Smooth muscle cell (in vitro differentiated cells): ENCODE results near the gene PLPPR2. TPM values are rescaled to one million over a fixed set of nuclear protein-coding genes. Genes with fewer than 3 reads are reported as not detected.
A peak's percentile ranks its signal among the peaks of the same experiment; 100 is the strongest.

Experiments
- DNase-seq: peaks from one replicate; lab custom pipeline; 2025; ENCODE audit not compliant: unreplicated experiment; lab: John Stamatoyannopoulos, UW
- H2AFZ ChIP-seq: fragments of 200-600 bp; sonication (generic); 2 replicates; pipeline ENCODE4 v1.6.0; 2016; ENCODE audit warnings: antibody characterized with exemption, low read depth, mild to moderate bottlenecking
- H3F3A ChIP-seq: fragments of 200-600 bp; sonication (generic); 2 replicates; pipeline ENCODE4 v1.6.0; 2017; ENCODE audit warnings: antibody characterized with exemption, low read depth
- H3K27ac ChIP-seq: fragments of 200-600 bp; sonication (generic); 2 replicates; pipeline ENCODE4 v1.5.1; 2016; ENCODE audit warnings: low read depth, mild to moderate bottlenecking
- H3K27me3 ChIP-seq: fragments of 200-600 bp; sonication (generic); 2 replicates; pipeline ENCODE4 v1.6.1; 2016; ENCODE audit warnings: low read depth, mild to moderate bottlenecking
- H3K36me3 ChIP-seq: fragments of 200-600 bp; sonication (generic); 2 replicates; pipeline ENCODE4 v1.5.1; 2016; ENCODE audit warnings: low read depth
- H3K4me1 ChIP-seq: fragments of 200-600 bp; sonication (generic); 2 replicates; pipeline ENCODE4 v1.5.1; 2016; ENCODE audit warnings: low read depth
- H3K4me2 ChIP-seq: fragments of 200-600 bp; sonication (generic); 2 replicates; pipeline ENCODE4 v1.6.0; 2016; ENCODE audit warnings: mild to moderate bottlenecking
- H3K4me3 ChIP-seq: fragments of 200-600 bp; sonication (generic); 2 replicates; pipeline ENCODE4 v1.5.1; 2016; ENCODE audit warnings: mild to moderate bottlenecking
- H3K79me2 ChIP-seq: fragments of 200-600 bp; sonication (generic); 2 replicates; pipeline ENCODE4 v1.6.0; 2016; ENCODE audit warnings: low read depth, mild to moderate bottlenecking
- H3K9ac ChIP-seq: fragments of 200-600 bp; sonication (generic); 2 replicates; pipeline ENCODE4 v1.6.0; 2016; ENCODE audit warnings: low read depth
- H3K9me3 ChIP-seq: fragments of 200-600 bp; sonication (generic); replicated peaks from 2 replicates; pipeline ENCODE4 v1.5.1; 2016; ENCODE audit warnings: low read depth
- H4K20me1 ChIP-seq: fragments of 200-600 bp; sonication (generic); 2 replicates; pipeline ENCODE4 v1.6.0; 2016; ENCODE audit warnings: low read depth
- WGBS: methylation state at CpG from one replicate; pipeline ENCODE4 v1.1.7; 2016; ENCODE audit warnings: low lambda C conversion rate; 5-methylcytosine and 5-hydroxymethylcytosine counted together
- polyA plus RNA-seq: library from polyadenylated mRNA; unstranded; fragments of >200 nt; fragmentation: Nextera tagmentation; extraction: Ambion mirVana; gene quantifications from 2 replicates; pipeline ENCODE4 v1.2.1, GENCODE V29; 2016
- total RNA-seq: library from RNA; depleted of rRNA; stranded (reverse); fragments of >200 nt; gene quantifications from 2 replicates; pipeline ENCODE4 v1.2.3, GENCODE V29; 2014
- TF ChIP-seq, protein P1 (sequence below): fragments of 200-600 bp; sonication (generic); IDR thresholded peaks from 2 replicates; pipeline ENCODE4 v1.5.1; 2017; ENCODE audit warnings: borderline replicate concordance, mild to moderate bottlenecking, antibody characterized with exemption; ENCODE audit not compliant: insufficient read depth, poor library complexity, severe bottlenecking

Gene PLPPR2
- total and polyA plus RNA-seq, 2 experiments from 2014 or later, result 21.4 to 67.1 TPM

DNA sequence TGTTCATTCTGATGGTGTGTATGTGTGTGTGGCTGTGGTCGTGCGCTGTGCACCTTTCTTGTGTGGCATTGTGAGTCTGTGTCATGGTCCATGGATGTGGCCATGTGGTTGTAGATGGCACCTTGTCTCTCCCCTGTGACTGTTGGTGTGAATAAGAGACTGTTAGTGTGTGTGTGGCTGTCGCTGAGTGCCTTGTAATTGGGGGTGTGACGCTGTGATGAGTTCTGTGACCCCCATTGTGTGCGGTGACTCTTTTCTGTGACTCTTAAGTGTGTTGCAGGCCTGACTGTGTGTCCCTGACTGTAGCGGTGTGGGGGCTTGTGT is 804 bp downstream of the PLPPR2 start:
- WGBS, result 89% methylated on average over 6 of the region's 6 CpGs
- Histone ChIP-seq H3K9ac (no peak overlapping the region), H2AFZ (no peak overlapping the region), H4K20me1 (peaks cover 33% of the 10 kb centered on the region), H3K4me1 (peaks cover 2% of the 10 kb centered on the region), H3K4me2 (peak overlapping the region; percentile 96), H3K27me3 (no peaks in the 10 kb centered on the region), H3K9me3 (no peaks in the 10 kb centered on the region), H3K27ac (no peak overlapping the region), H3K79me2 (no peaks in the 10 kb centered on the region), H3K4me3 (peak overlapping the region; percentile 79), H3K36me3 (no peaks in the 10 kb centered on the region), H3F3A (no peaks in the 10 kb centered on the region)
- DNase-seq, result no peak
- TF ChIP-seq, protein P1, sequence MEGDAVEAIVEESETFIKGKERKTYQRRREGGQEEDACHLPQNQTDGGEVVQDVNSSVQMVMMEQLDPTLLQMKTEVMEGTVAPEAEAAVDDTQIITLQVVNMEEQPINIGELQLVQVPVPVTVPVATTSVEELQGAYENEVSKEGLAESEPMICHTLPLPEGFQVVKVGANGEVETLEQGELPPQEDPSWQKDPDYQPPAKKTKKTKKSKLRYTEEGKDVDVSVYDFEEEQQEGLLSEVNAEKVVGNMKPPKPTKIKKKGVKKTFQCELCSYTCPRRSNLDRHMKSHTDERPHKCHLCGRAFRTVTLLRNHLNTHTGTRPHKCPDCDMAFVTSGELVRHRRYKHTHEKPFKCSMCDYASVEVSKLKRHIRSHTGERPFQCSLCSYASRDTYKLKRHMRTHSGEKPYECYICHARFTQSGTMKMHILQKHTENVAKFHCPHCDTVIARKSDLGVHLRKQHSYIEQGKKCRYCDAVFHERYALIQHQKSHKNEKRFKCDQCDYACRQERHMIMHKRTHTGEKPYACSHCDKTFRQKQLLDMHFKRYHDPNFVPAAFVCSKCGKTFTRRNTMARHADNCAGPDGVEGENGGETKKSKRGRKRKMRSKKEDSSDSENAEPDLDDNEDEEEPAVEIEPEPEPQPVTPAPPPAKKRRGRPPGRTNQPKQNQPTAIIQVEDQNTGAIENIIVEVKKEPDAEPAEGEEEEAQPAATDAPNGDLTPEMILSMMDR, result no peak

DNA sequence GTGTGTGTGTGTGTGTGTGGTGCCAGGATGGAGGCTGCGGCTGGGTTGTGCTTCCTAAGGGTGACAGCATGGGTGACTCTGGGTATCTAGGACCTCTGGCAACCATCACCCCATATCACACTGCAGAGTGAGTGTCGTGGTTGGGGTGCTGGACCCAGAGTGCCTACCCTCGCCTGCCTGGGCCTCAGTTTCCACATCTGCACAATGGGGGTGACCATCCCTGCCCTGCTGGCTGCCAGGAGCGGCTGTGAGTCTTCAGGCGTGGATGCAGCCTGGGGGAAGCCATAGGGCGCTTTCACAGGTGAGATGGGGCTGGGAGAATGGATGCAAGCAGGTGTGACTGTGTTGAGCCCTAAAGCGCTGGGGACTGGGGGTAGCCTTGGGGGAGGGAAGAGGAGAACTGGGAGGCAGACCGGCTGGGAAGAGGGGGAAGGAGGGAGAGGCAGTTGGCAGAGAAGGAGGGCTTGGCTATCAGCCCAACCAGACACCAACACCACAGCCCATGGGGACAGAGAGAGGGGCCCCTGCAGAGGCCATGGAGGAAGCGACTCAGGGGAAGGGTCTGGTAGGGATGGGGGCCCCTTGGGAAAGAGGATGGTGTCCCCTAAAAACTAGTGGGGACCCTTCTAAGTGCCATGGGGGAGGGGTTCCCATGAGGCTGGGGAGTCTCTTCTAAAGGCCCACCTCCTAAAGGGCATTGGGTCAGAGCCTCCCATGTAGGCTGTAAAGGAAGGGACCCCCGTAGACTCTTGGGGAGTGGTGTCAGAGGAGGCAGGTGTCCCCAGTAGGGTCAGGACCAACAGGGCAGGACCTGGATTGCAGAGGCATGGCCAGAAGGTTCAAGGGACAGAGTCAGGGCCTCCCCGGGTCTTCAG is 1.7 kb downstream of the PLPPR2 start:
- Histone ChIP-seq H3K36me3 (no peaks in the 10 kb centered on the region), H3K27ac (no peak overlapping the region), H4K20me1 (peaks cover 41% of the 10 kb centered on the region), H3K9ac (no peak overlapping the region), H3K27me3 (no peaks in the 10 kb centered on the region), H3K4me2 (no peak overlapping the region), H3K4me1 (peaks cover 5% of the 10 kb centered on the region), H3K9me3 (no peaks in the 10 kb centered on the region), H3F3A (no peaks in the 10 kb centered on the region), H2AFZ (no peak overlapping the region), H3K4me3 (no peak overlapping the region), H3K79me2 (no peaks in the 10 kb centered on the region)
- no peak for DNase-seq
- WGBS, result 95% methylated on average over 10 of the region's 11 CpGs
- TF ChIP-seq, protein P1, result no peak

DNA sequence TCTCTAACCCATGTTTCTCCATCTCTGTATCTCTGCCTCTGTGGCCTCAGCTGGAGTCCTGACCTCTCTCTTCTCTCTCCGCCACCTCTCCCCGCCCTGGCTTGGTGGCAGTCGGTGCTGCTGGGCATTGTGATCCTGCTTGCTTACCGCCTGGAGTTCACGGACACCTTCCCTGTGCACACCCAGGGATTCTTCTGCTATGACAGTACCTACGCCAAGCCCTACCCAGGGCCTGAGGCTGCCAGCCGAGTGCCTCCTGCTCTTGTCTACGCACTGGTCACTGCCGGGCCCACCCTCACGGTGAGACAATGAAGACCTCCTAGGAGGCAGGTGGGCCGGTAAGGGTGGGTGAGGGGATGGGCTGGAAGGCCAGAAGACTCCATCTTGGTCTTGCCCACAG is 4.2 kb downstream of the PLPPR2 start:
- Histone ChIP-seq H3F3A (no peaks in the 10 kb centered on the region), H3K9ac (no peak overlapping the region), H2AFZ (no peak overlapping the region), H4K20me1 (peaks cover 43% of the 10 kb centered on the region), H3K9me3 (no peaks in the 10 kb centered on the region), H3K27ac (no peak overlapping the region), H3K4me3 (no peak overlapping the region), H3K27me3 (no peaks in the 10 kb centered on the region), H3K4me1 (peaks cover 5% of the 10 kb centered on the region), H3K79me2 (no peaks in the 10 kb centered on the region), H3K4me2 (no peak overlapping the region), H3K36me3 (no peaks in the 10 kb centered on the region)
- 93% methylated on average over 11 of the region's 11 CpGs for WGBS
- DNase-seq, result no peak
- TF ChIP-seq, protein P1, result no peak
